Spleen (tissue), 11 donors: ENCODE measurements around the gene SMO. TPM values are rescaled to one million over a fixed set of nuclear protein-coding genes. Genes with fewer than 3 reads are reported as not detected.

Experiments used
- DNase-seq: peaks from one replicate; pipeline ENCODE4 v3.0.0-alpha.2; 2020
- H3K27ac ChIP-seq, 8 donors: fragments of 200-600 bp; sonication (generic) in 7 of 8; 1 replicate in 4 of 8; 2 replicates in 4 of 8; pipeline versions ENCODE4 v1.5.0 to v1.8.0; 2016 to 2021; ENCODE audit warnings: inconsistent platforms in 4 of 8, mild to moderate bottlenecking in 4 of 8, moderate library complexity in 1 of 8
- H3K27me3 ChIP-seq, 7 donors: fragments of 200-600 bp; sonication (generic) in 6 of 7; replicated peaks in 1 of 7; 1 replicate in 4 of 7; 2 replicates in 3 of 7; pipeline versions ENCODE4 v1.5.0 to v1.8.0; 2016 to 2021; ENCODE audit warnings: inconsistent platforms in 3 of 7, mild to moderate bottlenecking in 1 of 7
- H3K36me3 ChIP-seq, 6 donors: fragments of 200-600 bp; sonication (generic) in 5 of 6; 1 replicate in 4 of 6; 2 replicates in 2 of 6; pipeline versions ENCODE4 v1.5.0 to v1.8.0; 2016 to 2021; ENCODE audit warnings: inconsistent platforms in 2 of 6
- H3K4me1 ChIP-seq, 6 donors: fragments of 200-600 bp; sonication (generic) in 5 of 6; 1 replicate in 3 of 6; 2 replicates in 3 of 6; pipeline versions ENCODE4 v1.5.0 to v1.8.0; 2016 to 2021; ENCODE audit warnings: inconsistent platforms in 3 of 6
- H3K4me3 ChIP-seq, 8 donors: fragments of 200-600 bp; sonication (generic) in 7 of 8; 1 replicate in 4 of 8; 2 replicates in 4 of 8; pipeline versions ENCODE4 v1.5.0 to v1.8.0; 2016 to 2021; ENCODE audit warnings: inconsistent platforms in 4 of 8, mild to moderate bottlenecking in 4 of 8, moderate library complexity in 2 of 8
- H3K9me3 ChIP-seq, 8 donors: fragments of 200-600 bp; sonication (generic) in 7 of 8; 1 replicate in 4 of 8; 2 replicates in 4 of 8; pipeline versions ENCODE4 v1.5.0 to v1.8.0; 2016 to 2021; ENCODE audit warnings: inconsistent platforms in 4 of 8
- CTCF ChIP-seq, 11 experiments: fragments of 200-600 bp in 7 of 11; fragments of 450-650 bp in 4 of 11; sonication (generic) in 4 of 11; IDR thresholded peaks in 8 of 11; conservative IDR thresholded peaks in 3 of 11; 1 replicate in 7 of 11; 2 replicates in 4 of 11; pipeline versions ENCODE4 v1.4.0 to v1.8.0; 2016 to 2021; ENCODE audit warnings: antibody characterized with exemption in 11 of 11, inconsistent platforms in 4 of 11, mild to moderate bottlenecking in 1 of 11
- POLR2A ChIP-seq, 3 donors: fragments of 450-650 bp; IDR thresholded peaks; one replicate each; pipeline ENCODE4 v1.5.1; 2017; ENCODE audit warnings: antibody characterized with exemption in 3 of 3, mild to moderate bottlenecking in 1 of 3
- POLR2AphosphoS5 ChIP-seq, 3 donors: sonication (generic); formaldehyde crosslinking; IDR thresholded peaks; one replicate each; pipeline ENCODE4 v1.5.1; 2017; ENCODE audit warnings: antibody characterized with exemption in 3 of 3
- WGBS, 5 donors: extraction: QIAGEN DNeasy Blood & Tissue Kit in 3 of 5; methylation state at CpG; one replicate each; pipeline versions ENCODE4 v1.1.5 to v1.1.7; 2013 to 2018; 5-methylcytosine and 5-hydroxymethylcytosine counted together
- intact Hi-C: fragments of 100-400 bp; cut with DNase I; formaldehyde crosslinking; loops from one replicate; pipeline ENCODE4 v1.15.0; 2023; ENCODE audit warnings: low total_unique reads
- polyA plus RNA-seq, 3 donors: library from polyadenylated mRNA; stranded (reverse); fragments of 200-250 nt; gene quantifications; one replicate each; pipeline ENCODE4 v1.2.1, GENCODE V29; 2013
- total RNA-seq, 7 donors: library from RNA; depleted of rRNA in 3 of 7; stranded (reverse); fragments of >200 nt in 3 of 7; fragmentation: NEBNext Ultra II Directional in 4 of 7; extraction: Animal tissue kit (Norgen Biotek cat#: 25700) in 4 of 7; gene quantifications; one replicate each; pipeline versions ENCODE4 v1.1.0 to v1.2.1, GENCODE V29; 2016 to 2021
- donor health status: healthy with polysubstance abuse.
- donor health status: DM: no; HTN: no; CAD: no; lungs with moderate emphysema.
- donor health status: DM: no; HTN: no; CAD: no.
- donor health status: Bipolar disorder and iron deficiency.
- donor health status: healthy.
- donor health status: DM: no; HTN: no; CAD: no.
- donor health status: DM: yes; HTN: yes; CAD: no.

The SMO gene
- total and polyA plus RNA-seq, 10 donors = 1.4 to 4.7 (median 2.8) TPM

GRCh38 chr7:129225206-129225930, 36.9 kb downstream of the SMO start:
- Histone ChIP-seq H3K36me3 (no peaks in the 10 kb centered on the region), H3K4me3 (peak overlapping the region; percentile 73 to 100 (median 96)), H3K27ac (peak overlapping the region; percentile 67 to 97 (median 95)), H3K9me3 (no peaks in the 10 kb centered on the region), H3K4me1 (peaks cover 4 to 57% (median 31%) of the 10 kb centered on the region in 6 donors), H3K27me3 (no peaks in the 10 kb centered on the region)
- intact Hi-C loops = loop anchor here (10.0 kb wide), 2 partner anchors 49 to 249 kb away; no protein-coding TSS in a partner anchor
- DNase-seq = peak; percentile 94
- TF ChIP-seq POLR2AphosphoS5 (IDR thresholded peaks at IDR 0.05) (no peak), CTCF (IDR thresholded peaks at IDR 0.05 in 8 of 11, conservative IDR thresholded peaks at IDR 0.05 in 3 of 11) (no peak), POLR2A (IDR thresholded peaks at IDR 0.05) (no peak)
- WGBS, 5 donors = 0 to 1% (median 1%) methylated on average over 19 to 60 of the region's 60 CpGs

DNA sequence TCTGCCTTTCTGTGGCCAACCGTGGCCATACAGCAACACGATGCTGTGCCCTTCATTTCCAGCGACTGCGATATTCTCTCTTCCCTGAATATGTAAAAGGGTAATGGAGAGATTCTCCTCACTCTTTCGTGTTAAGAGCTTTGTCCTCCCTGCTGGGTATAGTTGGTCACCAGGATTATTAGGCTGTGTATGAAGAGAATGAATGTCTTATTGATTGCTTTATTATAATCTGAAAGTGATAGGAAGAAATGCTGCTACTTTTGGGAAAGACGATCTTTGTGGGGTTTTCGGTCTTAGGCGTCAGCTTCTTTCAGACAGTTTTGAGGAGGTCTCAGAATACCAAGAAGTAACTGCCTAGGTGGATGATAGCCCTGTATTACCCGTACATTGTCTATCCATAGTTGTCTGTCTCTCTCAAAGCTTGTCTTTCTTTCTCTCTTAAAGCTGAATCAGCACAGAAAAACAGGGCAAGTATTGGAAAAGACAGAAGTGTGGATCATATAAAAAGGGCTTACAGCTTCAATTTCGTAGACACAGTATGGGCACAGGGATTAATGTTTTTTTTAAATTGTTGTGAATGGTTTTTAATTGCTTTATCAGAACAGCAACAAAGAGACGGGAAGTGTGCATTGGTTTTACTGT, 37.6 kb downstream of the SMO start:
- no peaks in the 10 kb centered on the region for H3K27me3 ChIP-seq
- peak overlapping the region; percentile 73 to 100 (median 96) for H3K4me3 ChIP-seq
- TF ChIP-seq CTCF (IDR thresholded peaks at IDR 0.05 in 8 of 11, conservative IDR thresholded peaks at IDR 0.05 in 3 of 11) (no peak), POLR2AphosphoS5 (IDR thresholded peaks at IDR 0.05) (no peak), POLR2A (IDR thresholded peaks at IDR 0.05) (no peak)
- no peaks in the 10 kb centered on the region for H3K9me3 ChIP-seq
- WGBS, 5 donors = 26 to 39% (median 32%) methylated on average over 11 of the region's 11 CpGs
- intact Hi-C loops = loop anchor here (10.0 kb wide), 2 partner anchors 49 to 249 kb away; no protein-coding TSS in a partner anchor
- peaks cover 4 to 57% (median 31%) of the 10 kb centered on the region in 6 donors for H3K4me1 ChIP-seq
- no peak for DNase-seq
- peak overlapping the region in 6 of 8 donors; percentile 90 to 97 (median 95) for H3K27ac ChIP-seq
- no peaks in the 10 kb centered on the region for H3K36me3 ChIP-seq

GRCh38 chr7:129227646-129228578, 39.5 kb downstream of the SMO start:
- H3K36me3 ChIP-seq = no peaks in the 10 kb centered on the region
- 83 to 90% (median 85%) methylated on average over 4 of the region's 4 CpGs for WGBS, 5 donors
- peaks cover 4 to 42% (median 19%) of the 10 kb centered on the region in 6 donors for H3K4me1 ChIP-seq
- H3K27ac ChIP-seq = no peak overlapping the region
- DNase-seq = no peak
- TF ChIP-seq POLR2A (IDR thresholded peaks at IDR 0.05) (no peak), CTCF (IDR thresholded peaks at IDR 0.05 in 8 of 11, conservative IDR thresholded peaks at IDR 0.05 in 3 of 11) (no peak), POLR2AphosphoS5 (IDR thresholded peaks at IDR 0.05) (no peak)
- H3K4me3 ChIP-seq = no peak overlapping the region
- no peaks in the 10 kb centered on the region for H3K27me3 ChIP-seq
- H3K9me3 ChIP-seq = no peaks in the 10 kb centered on the region
- intact Hi-C loops = loop anchor here (10.0 kb wide), 2 partner anchors 47 to 247 kb away; no protein-coding TSS in a partner anchor
